Loucy (cell line): ENCODE results near the gene ARHGAP24.

Source experiments
- EZH2phosphoT487 ChIP-seq: fragments of 200-600 bp; IDR thresholded peaks from 2 replicates; pipeline ENCODE4 v1.6.1; 2018; ENCODE audit warnings: antibody characterized with exemption, mild to moderate bottlenecking, moderate library complexity, borderline replicate concordance
- TF ChIP-seq, protein P1 (sequence below): fragments of 200-600 bp; sonication (generic); conservative IDR thresholded peaks from 2 replicates; pipeline ENCODE4 v1.5.1; 2014; ENCODE audit warnings: mild to moderate bottlenecking, antibody characterized with exemption, low read length

DNA sequence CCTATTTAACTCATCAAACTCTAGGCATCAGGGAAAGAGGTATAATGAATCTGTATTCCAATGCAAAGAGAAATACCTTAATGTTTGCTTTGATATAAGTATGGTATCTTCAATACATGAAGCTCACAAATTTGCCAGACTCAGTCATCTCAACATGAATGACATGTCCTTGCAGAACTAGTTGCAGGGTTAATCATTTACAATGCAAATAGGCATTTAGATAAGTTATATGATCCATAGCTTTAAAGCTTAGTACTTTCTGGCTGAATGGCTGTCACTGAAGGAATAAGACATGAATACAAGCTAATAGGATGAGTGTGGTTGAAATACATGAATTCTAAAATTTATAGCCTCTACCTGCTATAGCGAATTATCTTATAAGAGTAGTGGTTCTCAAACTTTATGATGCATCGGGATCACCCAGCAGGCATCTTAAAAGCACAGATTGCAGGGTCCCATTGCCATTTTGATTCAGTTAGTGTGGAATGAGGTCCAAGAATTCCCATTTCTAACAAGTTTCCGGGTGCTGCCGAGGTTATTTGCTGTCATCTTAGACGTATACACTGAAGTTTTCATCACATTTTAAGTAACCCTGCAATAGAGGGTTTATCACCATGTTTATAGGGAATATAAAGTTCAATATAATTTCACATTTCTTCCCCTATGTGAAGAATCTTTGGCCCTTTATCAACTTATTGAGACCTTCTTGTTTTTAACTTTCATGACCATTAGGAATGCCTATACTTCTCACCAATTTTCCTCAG, 439.2 kb downstream of the ARHGAP24 start:
- TF ChIP-seq, protein P1, sequence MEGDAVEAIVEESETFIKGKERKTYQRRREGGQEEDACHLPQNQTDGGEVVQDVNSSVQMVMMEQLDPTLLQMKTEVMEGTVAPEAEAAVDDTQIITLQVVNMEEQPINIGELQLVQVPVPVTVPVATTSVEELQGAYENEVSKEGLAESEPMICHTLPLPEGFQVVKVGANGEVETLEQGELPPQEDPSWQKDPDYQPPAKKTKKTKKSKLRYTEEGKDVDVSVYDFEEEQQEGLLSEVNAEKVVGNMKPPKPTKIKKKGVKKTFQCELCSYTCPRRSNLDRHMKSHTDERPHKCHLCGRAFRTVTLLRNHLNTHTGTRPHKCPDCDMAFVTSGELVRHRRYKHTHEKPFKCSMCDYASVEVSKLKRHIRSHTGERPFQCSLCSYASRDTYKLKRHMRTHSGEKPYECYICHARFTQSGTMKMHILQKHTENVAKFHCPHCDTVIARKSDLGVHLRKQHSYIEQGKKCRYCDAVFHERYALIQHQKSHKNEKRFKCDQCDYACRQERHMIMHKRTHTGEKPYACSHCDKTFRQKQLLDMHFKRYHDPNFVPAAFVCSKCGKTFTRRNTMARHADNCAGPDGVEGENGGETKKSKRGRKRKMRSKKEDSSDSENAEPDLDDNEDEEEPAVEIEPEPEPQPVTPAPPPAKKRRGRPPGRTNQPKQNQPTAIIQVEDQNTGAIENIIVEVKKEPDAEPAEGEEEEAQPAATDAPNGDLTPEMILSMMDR, result no peak
- no peak for TF ChIP-seq EZH2phosphoT487
